ENCODE data around the gene DERL3. TPM values are rescaled to one million over a fixed set of nuclear protein-coding genes. Genes with fewer than 3 reads are reported as not detected.

DERL3 gene
- total RNA-seq, 1 donor from 2014 or later: 3.8 TPM

DNA sequence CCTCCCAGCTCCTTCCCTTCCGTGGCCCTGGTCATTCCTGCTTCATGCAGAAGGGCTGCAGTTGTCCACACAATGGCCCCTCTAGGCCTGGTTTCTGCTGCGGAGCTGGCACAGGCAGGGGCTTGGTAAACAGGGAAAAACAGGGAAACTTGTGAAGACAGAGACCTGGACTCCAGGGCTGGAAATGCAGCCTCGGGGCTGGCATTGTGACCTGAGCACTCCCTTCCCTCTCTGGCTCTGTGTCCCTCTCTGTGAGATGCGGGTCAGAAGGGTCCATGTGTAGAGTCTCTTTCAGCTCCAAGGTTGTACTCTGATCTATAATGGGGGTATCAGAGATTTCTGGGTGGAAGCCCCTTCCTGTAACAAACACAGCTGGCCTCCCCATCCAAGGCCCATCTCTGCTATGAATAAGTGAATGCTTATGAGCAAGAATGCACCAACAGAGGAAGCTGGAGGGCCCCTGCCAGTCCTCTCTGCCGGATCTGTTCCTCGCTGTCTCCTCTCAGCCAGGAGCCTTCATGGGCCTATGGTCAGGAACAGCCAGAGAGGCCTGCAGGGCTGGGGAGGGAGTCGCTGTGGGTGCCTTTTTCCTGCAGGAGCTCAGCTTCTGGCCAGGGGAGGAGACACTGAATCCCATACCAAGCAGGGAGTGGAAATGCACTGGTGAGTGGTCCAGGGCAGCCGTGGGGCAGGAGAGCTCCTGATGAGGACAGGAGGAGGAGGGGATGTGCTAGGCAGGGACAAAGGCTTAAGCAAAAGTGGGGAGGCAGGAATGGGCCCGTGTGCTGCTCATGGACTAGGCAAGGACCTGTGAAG, 6.7 kb upstream of the DERL3 start:
- intact Hi-C loops (cut with DNase I): loop anchor here (10.0 kb wide), 1 partner anchor 71 kb away; the partner anchor contains the start of gene MMP11
- Histone ChIP-seq H3K36me3 (no peaks in the 10 kb centered on the region), H3K27ac (no peak overlapping the region), H3K27me3 (peaks cover 7% of the 10 kb centered on the region), H3K9me3 (no peaks in the 10 kb centered on the region), H3K4me1 (peaks cover 21% of the 10 kb centered on the region), H3K4me3 (no peak overlapping the region)
- ATAC-seq (no peak), DNase-seq (no peak)
- TF ChIP-seq, protein P1, sequence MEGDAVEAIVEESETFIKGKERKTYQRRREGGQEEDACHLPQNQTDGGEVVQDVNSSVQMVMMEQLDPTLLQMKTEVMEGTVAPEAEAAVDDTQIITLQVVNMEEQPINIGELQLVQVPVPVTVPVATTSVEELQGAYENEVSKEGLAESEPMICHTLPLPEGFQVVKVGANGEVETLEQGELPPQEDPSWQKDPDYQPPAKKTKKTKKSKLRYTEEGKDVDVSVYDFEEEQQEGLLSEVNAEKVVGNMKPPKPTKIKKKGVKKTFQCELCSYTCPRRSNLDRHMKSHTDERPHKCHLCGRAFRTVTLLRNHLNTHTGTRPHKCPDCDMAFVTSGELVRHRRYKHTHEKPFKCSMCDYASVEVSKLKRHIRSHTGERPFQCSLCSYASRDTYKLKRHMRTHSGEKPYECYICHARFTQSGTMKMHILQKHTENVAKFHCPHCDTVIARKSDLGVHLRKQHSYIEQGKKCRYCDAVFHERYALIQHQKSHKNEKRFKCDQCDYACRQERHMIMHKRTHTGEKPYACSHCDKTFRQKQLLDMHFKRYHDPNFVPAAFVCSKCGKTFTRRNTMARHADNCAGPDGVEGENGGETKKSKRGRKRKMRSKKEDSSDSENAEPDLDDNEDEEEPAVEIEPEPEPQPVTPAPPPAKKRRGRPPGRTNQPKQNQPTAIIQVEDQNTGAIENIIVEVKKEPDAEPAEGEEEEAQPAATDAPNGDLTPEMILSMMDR (IDR thresholded peaks at IDR 0.05): no peak

DNA sequence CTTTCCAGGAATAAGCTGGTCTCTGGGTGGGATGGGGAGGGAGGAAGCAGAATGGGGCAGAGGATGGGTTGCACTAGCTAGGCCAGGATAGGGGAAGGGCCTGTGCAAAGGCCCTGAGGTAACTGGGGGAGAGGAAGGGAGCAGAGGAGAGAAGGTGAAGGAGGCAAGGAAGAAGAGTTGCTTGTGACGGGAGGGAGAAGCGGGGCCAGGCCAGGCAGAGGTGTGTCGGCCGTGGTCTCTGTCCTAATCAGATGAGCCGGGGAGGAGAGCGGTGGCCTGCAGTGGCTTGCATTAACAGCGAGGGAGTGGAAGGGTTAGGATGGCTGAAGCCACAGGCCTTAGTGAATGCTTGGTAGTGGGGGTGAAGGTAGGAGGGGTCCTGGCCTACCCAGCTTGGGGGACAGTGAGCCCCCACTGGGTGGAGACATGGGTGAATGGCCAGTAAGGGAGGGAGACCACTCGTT, 6.0 kb upstream of the DERL3 start:
- H3K27ac ChIP-seq: no peak overlapping the region
- H3K4me3 ChIP-seq: no peak overlapping the region
- peaks cover 2% of the 10 kb centered on the region for H3K27me3 ChIP-seq
- DNase-seq: no peak
- TF ChIP-seq, protein P1 (IDR thresholded peaks at IDR 0.05): no peak
- no peaks in the 10 kb centered on the region for H3K36me3 ChIP-seq
- H3K9me3 ChIP-seq: no peaks in the 10 kb centered on the region
- intact Hi-C loops (cut with DNase I): loop anchor here (10.0 kb wide), 1 partner anchor 70 kb away; the partner anchor contains the start of gene MMP11
- ATAC-seq: no peak
- H3K4me1 ChIP-seq: peaks cover 19% of the 10 kb centered on the region

DNA sequence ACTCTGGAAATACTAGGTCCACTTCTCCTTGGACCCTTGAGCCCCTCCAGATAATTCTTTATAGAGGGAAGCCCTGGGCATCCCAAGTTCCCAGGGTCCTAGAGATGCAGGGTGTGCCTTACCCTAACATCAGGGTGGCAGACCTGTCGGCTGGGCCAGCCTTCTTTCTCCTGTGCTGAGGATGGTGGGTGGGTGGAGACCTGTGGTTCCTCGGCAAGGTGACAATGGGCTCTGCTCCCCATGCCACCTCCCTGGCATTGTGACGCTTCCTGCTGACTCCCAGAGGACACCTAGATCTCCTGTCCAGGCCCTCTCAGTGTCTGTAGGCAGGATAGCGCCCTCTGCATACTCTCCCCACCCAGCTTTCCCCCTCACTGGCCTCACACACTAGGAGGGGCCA, 3.8 kb upstream of the DERL3 start:
- Histone ChIP-seq H3K4me1 (peaks cover 26% of the 10 kb centered on the region), H3K27ac (no peak overlapping the region)

DNA sequence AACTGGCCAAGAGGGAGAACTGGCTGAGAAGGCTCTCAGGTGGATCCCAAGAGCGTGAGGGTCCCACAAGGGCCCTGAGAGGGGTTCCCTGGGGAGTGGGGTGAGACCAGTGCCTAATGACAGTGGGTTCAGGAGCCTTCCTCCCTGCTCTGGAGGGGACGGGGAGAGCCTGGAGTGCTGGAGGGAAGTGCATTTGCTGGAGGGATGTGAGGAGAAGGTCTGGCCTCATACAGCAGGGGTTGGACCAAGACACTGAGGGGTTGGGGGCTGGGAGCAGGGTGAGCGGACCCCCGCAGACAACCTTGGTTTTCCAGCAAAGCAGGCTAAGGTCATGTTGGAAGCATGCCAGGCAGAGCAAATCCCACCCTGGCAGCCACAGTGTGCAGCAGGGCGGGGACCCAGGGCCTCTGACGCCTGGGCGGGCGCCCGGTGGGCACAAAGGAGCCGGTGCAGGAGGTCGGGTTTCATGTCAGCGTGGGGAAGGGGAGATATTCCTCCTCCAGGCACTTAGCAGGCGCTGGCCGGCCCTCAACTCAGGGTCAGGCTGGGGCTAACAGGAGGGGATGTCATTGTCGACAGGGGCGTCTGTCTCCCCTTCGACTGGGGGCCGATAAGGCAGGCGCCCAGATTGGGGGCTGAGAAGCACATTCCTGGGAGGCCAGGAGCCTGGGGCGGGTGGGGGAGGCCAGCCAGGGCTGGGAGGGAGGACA, 3.1 kb upstream of the DERL3 start:
- intact Hi-C loops (cut with DNase I): loop anchor here (10.0 kb wide), 1 partner anchor 67 kb away; the partner anchor contains the start of gene MMP11
- H3K27ac ChIP-seq: no peak overlapping the region

More for the DNA sequence above, 3.8 kb upstream of the DERL3 start:
- no peaks in the 10 kb centered on the region for H3K9me3 ChIP-seq
- H3K4me3 ChIP-seq: no peak overlapping the region
- intact Hi-C loops (cut with DNase I): loop anchor here (10.0 kb wide), 1 partner anchor 68 kb away; the partner anchor contains the start of gene MMP11
- DNase-seq (no peak), ATAC-seq (no peak)
- TF ChIP-seq, protein P1 (IDR thresholded peaks at IDR 0.05): no peak
- no peaks in the 10 kb centered on the region for H3K36me3 ChIP-seq
- no peaks in the 10 kb centered on the region for H3K27me3 ChIP-seq

DNA sequence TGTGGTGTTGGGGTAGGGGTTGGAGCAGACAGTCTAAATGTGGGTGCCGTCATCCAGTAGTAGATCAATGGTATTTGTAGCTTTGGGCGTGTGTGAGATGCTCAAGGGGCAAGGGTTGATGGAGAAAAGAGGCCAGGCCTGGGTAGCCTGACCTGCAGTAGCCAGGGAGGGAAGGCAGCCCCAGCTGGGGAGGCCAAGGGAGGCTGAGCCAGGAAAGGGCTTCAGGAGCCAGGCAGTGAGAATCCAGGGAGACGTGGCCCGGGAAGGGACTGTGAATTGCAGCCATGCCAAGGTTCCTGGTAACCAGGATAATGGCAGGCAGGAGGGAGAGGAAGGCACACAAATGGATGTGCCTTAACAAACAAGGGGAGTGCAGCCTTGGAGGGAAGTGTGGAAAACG, 2.5 kb upstream of the DERL3 start:
- peaks cover 26% of the 10 kb centered on the region for H3K4me1 ChIP-seq
- no peaks in the 10 kb centered on the region for H3K27me3 ChIP-seq
- peaks cover 2% of the 10 kb centered on the region for H3K36me3 ChIP-seq
- no peak overlapping the region for H3K27ac ChIP-seq
- H3K4me3 ChIP-seq: no peak overlapping the region
- ATAC-seq (no peak), DNase-seq (no peak)
- H3K9me3 ChIP-seq: no peaks in the 10 kb centered on the region
- TF ChIP-seq, protein P1 (IDR thresholded peaks at IDR 0.05): no peak
- intact Hi-C loops (cut with DNase I): loop anchor here (10.0 kb wide), 1 partner anchor 66 kb away; the partner anchor contains the start of gene MMP11

More for the DNA sequence above, 3.1 kb upstream of the DERL3 start:
- ATAC-seq (no peak), DNase-seq (no peak)
- Histone ChIP-seq H3K4me3 (no peak overlapping the region), H3K36me3 (no peaks in the 10 kb centered on the region), H3K9me3 (no peaks in the 10 kb centered on the region), H3K4me1 (peaks cover 26% of the 10 kb centered on the region), H3K27me3 (no peaks in the 10 kb centered on the region)
- TF ChIP-seq, protein P1 (IDR thresholded peaks at IDR 0.05): no peak
